Stimulated activated naive CD4-positive, alpha-beta T cell (primary cell): Measurements from ENCODE around the gene RIMS3.
"Not testable (repeated sequence)": the region's sequence is repeated elsewhere in the genome, so short reads cannot be mapped to it uniquely, and the experiment has no call there.

ENCODE experiments used
- DNase-seq, 6 experiments: peaks; one replicate each; lab custom pipeline; 2025; lab: John Stamatoyannopoulos, UW

RIMS3 gene

GRCh38 chr1:40665335-40666171 is at the start of gene RIMS3:
Gene RIMS3 (minus strand): TSS chr1:40665682. CDS start chr1:40641925, 23,757 bp downstream.
- DNase-seq = peak; percentile 49 to 86 (median 78)

DNA sequence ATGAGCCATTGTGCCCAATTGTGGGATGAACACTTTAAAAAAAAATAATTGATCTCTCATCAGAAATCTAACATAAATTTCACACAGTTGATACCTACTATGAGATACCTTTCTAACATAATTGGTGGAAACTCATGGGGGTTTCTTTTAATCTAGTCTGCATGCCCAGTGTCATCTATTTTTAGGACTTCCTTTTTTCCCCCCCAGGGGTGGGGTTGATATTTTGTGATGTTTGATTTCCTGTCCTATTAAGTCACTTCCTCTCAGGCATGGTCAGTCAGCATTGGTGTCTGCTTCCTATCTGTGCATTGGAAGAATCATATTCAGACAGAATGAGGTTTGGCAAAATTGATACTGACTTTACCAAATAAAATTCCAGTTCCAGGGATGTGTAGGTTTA is 47.5 kb upstream of the RIMS3 start:
- DNase-seq = no peak

GRCh38 chr1:40712405-40712944 is 47.0 kb upstream of the RIMS3 start:
- no peak for DNase-seq

DNA sequence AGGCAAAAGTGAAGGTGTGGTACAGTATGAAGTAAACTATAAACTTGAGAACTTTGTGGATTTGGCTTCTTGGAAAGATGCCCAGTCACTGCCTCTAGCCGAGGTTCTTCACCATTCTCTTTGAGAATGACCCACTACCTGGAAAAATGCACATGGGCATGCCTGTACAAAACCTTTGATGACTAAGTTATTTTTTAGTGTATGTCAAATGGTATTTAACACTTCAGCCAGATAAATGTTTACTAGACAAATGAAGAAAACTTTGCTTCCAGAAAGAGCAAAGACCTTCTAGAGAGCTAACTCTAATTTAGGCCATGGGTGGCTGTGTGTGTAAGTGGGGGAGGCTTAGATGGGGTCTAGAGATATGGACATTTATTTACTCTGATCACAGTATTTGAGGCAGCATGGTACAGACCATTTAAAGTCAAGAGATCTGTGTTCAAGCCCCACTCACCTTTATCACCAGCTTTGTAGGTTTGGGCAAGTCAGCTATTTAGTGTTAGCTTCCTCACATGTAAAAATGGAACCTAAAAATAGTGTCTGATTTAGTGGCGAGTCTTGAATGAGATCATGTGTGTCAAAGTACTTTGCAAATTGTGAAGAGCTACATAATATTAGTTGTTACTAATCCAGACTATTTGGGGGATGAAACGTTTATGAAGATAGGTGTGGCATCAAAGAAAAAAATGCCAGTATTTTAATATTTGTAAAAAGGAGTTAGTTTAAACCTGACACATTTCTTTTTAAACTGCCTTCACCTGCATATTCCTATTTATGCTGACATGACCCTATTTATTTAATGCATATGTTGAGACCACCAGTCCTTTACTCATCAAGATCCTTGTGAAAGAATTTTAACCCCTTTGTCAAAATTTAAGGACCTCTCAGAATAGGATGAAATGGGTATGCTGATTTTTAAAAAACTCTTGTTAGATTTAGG is 46.3 kb upstream of the RIMS3 start:
- no peak for DNase-seq

DNA sequence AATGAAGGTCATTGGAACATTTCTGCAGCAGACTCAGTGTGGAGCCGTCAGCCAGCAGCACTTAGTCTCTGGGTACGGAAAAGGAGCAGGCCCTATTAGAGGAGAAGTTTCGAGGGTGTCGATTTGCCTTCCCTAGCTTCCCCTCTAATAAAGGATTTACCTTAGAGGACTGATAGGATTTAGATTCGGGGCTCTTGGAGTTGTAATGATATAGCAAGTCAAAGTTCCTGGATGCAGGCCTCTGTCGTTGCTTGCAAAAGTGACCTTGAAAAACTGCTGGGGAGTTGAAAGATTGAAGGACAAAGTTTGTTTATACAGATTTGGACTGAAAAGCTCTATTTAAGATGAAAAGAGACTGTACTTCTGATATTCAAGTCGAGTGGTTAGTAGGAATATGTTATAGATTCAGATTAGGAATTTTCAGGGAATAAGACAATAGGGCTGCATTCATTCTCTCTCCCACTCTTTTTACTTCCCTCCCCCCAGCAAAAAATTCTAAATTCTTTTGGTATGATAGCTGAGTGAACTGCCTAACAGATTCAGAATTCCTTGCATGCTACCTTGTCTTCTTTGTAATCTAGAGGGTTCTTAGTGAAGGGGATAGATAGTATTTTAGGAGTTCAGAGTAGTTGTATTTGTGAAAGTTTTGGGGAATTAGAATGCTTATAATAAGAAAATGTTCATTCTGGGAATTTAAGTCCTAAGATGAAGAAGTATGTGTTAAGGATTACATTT is 45.3 kb upstream of the RIMS3 start:
- DNase-seq = no peak

DNA sequence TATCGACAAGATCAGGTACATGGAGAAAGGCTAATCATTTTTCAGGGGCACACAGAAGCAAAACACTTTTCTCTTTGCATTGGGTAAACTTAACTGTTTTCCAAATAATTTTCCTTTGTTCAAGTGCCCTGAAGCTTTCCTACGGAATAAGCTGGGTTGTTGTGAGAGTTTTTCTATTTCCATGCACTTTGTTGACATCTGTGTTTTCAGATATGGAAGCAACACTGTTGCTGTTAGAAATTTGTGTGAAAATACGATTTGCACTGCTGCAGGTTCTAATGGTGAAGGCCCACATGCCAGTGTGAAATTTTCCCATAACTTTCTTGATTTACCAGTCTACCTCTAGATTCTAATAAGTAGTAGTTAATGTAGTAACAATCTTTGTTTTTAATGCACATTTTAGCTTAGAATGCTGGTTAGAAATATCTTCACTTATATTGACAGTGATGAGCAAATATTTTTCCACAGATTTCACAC is 44.4 kb upstream of the RIMS3 start:
- DNase-seq = no peak

- DNase-seq = peak; percentile 49 to 89 (median 84)
These were observed 43.8 kb upstream of the RIMS3 start for GRCh38 chr1:40709100-40709801.

DNA sequence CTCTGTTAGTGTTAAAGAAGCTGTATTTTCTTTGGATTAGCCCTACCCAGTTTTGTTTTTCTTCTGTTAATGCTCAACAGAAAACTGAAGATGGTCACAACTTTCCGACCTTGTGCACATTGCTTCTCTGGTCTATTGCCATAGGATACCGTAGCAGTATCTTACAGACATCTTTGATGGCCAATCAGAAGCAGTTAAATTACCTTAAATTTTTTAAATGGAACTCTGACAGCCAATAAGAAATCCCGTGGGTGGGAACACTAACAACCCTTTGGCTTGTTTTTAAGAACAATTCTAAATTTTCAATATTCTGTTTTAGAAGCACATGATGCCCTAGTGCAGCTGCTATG is 43.2 kb upstream of the RIMS3 start:
- peak in 3 of 6 experiments; percentile 22 to 88 (median 87) for DNase-seq

DNA sequence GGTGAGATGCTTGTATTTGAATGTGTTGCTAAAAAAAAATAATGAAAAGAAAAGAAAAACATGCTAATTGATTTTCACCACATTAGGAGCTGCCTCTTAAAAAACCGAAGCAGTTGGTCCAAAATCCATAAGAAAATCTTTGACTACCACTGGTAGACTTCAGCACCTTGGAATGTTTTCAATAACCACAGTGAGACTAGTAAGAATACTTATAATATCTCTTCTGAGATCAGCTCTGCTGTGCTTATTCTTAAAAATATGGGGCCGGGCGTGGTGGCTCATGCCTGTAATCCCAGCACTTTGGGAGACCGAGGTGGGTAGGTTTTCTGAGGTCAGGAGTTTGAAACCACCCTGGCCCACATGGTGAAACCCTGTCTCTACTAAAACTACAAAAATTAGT is 41.1 kb upstream of the RIMS3 start:
- no peak for DNase-seq

DNA sequence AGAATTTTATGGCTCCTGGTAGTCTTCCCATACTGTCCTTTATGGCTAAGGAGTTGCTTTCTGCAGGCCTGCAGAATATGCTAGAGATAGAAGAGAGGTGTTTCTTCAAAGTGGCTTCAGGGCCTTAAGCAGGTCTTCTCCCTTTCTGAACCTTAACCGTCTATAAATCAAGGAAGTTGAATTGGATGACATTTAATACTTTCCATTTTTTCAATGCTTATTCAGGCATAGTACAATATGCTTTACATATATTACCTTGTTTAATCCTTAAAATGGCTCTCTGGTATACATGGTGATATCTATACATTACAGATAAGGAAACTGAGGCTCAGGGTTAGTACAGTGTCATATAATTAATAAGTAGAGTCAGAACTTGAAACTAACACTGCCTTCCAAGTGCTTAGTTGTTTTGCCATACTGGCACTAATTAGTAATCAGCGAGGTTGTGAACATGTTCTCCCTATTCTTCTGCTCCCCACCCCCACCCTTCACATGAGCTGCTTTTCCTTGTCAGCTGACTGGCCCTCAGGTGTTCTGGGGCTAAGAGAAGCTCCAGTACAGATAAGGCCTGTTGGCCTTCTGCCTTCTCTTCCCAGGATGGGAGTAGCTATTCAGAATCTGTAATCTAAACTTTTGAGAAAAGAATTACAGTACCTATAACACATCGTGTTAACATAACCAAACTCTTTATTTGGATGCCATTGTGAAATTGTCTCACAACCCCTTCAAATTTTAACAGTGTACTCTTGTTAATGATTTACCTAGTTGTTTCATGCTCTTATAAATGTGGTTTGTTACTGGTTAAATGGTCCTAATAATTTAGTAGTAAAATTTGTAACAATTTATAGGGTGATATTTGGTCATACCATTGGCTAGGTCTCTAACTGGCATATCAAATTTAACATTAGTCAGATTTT is 39.6 kb upstream of the RIMS3 start:
- no peak for DNase-seq

DNA sequence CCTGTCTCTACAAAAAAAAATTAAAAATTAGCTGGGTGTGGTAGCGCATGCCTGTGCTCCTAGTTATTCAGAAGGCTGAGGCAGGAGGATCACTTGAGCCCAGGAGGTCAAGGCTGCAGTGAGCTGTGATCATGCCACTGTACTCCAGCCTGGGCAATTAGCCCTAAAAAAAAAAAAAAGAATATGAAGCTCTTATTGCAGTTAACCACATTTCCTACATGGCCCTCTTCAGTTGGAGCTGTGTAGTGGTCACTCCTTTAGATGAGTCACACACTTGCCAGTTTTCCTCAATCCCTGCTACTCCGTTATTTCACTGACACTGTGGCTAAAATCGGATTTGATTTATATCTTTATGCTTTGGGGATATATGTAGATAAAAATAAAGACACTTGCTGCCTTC is 37.8 kb upstream of the RIMS3 start:
- DNase-seq = no peak

- DNase-seq = not testable (repeated sequence)
These were observed 37.3 kb upstream of the RIMS3 start for GRCh38 chr1:40702810-40703209.

DNA sequence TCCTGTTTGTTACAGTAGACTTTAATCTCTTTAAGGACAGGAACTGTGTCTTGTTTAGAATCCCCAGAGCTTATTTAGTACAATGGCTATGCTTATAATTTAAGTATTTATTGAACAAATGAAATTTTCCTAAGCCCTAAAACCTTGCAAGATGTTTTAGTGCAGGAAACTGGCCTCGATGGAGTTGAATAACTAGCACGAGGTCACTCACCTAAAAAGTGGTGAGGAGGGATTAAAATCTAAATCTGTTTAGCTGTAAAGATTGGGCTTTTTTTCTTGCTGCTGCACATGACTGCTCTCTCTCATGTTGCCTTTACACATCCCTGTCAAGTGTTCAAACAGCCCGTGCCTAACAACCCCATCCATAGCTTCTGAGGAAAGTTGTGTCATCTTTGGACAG is 36.2 kb upstream of the RIMS3 start:
- DNase-seq = no peak

DNA sequence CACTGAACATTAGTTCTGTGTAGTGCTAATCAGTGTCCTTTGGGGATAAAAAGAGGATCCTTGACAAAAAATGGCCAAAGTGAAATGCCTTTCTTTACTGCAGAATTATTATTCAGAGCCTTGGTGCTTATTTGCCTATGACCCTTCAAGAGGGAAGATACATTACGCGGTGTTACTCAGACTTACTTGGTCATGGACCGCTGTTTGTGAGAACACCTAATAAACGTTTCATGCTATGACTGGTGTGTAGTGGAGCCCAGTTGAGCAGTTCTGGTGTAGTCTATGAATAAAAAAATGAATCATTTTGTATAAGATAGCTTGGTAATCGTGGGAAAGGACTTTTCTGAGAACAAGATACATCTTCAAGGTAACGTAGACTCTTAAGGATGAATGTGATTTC is 34.3 kb upstream of the RIMS3 start:
- no peak for DNase-seq

DNA sequence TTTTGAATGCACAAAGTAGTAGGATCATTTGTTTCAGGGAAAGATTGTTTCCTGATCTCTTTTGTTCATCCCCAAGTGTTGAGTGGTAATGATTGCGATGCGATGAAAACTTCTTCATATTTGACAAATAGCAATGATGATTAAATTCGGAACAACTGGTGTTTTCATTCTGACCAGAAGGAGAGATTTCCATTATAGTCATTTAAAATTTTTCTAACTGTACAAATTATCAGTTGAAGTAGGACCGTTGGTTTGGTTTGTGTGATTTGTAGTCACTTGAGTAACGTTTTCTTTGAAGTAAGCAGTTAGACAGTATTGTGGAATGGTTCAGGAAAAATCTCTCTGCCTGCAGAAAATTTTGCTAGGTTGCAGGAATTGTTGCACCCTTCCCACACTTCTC is 32.0 kb upstream of the RIMS3 start:
- DNase-seq = no peak

- DNase-seq = no peak
These were observed 30.8 kb upstream of the RIMS3 start for GRCh38 chr1:40696294-40696693.

GRCh38 chr1:40694353-40694874 is 28.9 kb upstream of the RIMS3 start:
- DNase-seq = no peak

DNA sequence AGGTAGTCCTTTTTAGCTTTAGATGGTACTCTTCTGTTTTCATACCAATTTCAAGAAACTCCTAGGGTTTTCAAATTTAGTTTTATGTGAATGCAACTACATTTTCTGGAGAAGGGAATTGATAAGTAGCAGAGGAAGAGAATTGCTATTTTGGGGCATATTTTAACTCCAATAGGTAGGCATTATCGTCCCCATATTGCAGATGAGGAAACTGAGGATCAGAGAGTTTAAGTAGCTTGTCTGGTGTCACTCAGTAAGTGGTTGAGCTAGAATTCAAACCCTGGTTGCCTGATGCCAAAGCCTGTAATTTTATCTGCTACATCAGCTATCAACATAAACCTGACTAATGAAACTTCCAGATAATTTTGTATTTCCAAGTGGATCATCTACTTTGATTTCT is 27.9 kb upstream of the RIMS3 start:
- no peak for DNase-seq

DNA sequence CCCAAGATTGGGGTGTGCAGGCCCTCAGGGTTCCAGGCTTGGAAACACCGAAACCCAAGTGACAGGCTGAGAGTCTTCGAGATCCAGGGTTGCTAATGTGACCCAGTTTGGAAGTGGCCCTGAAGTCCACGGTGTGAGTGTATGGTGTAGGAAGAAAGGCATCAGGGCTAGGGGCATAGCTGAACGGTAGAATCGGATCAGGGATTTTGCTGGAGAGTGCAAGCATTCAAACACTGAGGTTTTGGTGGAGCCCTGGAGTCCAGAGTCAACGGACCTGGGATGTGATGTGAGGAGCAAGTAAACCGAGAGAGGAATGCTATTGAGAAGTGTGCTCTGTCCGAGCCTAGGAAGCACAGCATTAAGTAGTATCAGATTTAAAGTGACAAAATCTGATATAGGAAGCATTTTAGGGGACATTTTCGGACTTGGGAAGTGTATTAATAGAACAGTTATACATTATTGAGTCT is 27.0 kb upstream of the RIMS3 start:
- DNase-seq = no peak
